ENCODE measurements around the gene MIEF1.

The MIEF1 gene

DNA sequence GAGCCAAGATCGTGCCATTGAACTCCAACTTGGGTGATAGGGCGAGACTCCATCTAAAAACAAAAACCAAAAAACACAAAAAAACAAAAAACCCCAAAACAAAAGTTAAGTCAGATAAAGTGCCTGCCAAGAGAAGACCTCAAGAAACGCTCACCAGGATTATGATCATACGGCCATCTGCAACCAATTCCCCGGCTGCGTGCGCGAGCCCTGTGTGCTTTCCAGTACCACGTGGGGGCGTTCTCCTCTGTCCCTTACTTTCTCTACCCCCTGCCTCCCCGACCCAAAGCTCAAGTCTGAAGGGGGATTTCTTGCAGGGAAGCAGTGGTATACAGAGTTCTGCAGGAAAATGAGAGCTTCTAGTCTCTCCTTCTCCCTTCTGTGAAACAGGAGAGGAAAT is 41.0 kb downstream of the MIEF1 start (continued):
- TF ChIP-seq, protein P1, sequence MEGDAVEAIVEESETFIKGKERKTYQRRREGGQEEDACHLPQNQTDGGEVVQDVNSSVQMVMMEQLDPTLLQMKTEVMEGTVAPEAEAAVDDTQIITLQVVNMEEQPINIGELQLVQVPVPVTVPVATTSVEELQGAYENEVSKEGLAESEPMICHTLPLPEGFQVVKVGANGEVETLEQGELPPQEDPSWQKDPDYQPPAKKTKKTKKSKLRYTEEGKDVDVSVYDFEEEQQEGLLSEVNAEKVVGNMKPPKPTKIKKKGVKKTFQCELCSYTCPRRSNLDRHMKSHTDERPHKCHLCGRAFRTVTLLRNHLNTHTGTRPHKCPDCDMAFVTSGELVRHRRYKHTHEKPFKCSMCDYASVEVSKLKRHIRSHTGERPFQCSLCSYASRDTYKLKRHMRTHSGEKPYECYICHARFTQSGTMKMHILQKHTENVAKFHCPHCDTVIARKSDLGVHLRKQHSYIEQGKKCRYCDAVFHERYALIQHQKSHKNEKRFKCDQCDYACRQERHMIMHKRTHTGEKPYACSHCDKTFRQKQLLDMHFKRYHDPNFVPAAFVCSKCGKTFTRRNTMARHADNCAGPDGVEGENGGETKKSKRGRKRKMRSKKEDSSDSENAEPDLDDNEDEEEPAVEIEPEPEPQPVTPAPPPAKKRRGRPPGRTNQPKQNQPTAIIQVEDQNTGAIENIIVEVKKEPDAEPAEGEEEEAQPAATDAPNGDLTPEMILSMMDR (tag by site-specific recombination; IDR thresholded peaks at IDR 0.05) = 0 out of 2 replicates have a peak, but pooled peaks have one; percentile 13
- TF ChIP-seq, protein P2, sequence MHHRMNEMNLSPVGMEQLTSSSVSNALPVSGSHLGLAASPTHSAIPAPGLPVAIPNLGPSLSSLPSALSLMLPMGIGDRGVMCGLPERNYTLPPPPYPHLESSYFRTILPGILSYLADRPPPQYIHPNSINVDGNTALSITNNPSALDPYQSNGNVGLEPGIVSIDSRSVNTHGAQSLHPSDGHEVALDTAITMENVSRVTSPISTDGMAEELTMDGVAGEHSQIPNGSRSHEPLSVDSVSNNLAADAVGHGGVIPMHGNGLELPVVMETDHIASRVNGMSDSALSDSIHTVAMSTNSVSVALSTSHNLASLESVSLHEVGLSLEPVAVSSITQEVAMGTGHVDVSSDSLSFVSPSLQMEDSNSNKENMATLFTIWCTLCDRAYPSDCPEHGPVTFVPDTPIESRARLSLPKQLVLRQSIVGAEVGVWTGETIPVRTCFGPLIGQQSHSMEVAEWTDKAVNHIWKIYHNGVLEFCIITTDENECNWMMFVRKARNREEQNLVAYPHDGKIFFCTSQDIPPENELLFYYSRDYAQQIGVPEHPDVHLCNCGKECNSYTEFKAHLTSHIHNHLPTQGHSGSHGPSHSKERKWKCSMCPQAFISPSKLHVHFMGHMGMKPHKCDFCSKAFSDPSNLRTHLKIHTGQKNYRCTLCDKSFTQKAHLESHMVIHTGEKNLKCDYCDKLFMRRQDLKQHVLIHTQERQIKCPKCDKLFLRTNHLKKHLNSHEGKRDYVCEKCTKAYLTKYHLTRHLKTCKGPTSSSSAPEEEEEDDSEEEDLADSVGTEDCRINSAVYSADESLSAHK (tag by site-specific recombination; IDR thresholded peaks at IDR 0.05) = peak; percentile 70
- TF ChIP-seq ZNF404 (tag by site-specific recombination; IDR thresholded peaks at IDR 0.05) (no peak), ZSCAN30 (tag by site-specific recombination; IDR thresholded peaks at IDR 0.05) (no peak), KLF1 (tag by site-specific recombination; IDR thresholded peaks at IDR 0.05) (no peak), GLIS1 (tag by site-specific recombination; IDR thresholded peaks at IDR 0.05) (0 out of 2 replicates have a peak, but pooled peaks have one; percentile 22), ZNF175 (tag by site-specific recombination; IDR thresholded peaks at IDR 0.05) (no peak), ZNF658 (tag by site-specific recombination; IDR thresholded peaks at IDR 0.05) (no peak), OSR2 (tag by site-specific recombination; IDR thresholded peaks at IDR 0.05) (no peak), ZNF433 (tag by site-specific recombination; IDR thresholded peaks at IDR 0.05; ENCODE audit: low read depth) (no peak)
- TF ChIP-seq, protein P3, sequence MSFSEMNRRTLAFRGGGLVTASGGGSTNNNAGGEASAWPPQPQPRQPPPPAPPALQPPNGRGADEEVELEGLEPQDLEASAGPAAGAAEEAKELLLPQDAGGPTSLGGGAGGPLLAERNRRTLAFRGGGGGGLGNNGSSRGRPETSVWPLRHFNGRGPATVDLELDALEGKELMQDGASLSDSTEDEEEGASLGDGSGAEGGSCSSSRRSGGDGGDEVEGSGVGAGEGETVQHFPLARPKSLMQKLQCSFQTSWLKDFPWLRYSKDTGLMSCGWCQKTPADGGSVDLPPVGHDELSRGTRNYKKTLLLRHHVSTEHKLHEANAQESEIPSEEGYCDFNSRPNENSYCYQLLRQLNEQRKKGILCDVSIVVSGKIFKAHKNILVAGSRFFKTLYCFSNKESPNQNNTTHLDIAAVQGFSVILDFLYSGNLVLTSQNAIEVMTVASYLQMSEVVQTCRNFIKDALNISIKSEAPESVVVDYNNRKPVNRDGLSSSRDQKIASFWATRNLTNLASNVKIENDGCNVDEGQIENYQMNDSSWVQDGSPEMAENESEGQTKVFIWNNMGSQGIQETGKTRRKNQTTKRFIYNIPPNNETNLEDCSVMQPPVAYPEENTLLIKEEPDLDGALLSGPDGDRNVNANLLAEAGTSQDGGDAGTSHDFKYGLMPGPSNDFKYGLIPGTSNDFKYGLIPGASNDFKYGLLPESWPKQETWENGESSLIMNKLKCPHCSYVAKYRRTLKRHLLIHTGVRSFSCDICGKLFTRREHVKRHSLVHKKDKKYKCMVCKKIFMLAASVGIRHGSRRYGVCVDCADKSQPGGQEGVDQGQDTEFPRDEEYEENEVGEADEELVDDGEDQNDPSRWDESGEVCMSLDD (tag by site-specific recombination; IDR thresholded peaks at IDR 0.05) = no peak
- TF ChIP-seq, protein P4, sequence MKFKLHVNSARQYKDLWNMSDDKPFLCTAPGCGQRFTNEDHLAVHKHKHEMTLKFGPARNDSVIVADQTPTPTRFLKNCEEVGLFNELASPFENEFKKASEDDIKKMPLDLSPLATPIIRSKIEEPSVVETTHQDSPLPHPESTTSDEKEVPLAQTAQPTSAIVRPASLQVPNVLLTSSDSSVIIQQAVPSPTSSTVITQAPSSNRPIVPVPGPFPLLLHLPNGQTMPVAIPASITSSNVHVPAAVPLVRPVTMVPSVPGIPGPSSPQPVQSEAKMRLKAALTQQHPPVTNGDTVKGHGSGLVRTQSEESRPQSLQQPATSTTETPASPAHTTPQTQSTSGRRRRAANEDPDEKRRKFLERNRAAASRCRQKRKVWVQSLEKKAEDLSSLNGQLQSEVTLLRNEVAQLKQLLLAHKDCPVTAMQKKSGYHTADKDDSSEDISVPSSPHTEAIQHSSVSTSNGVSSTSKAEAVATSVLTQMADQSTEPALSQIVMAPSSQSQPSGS (tag by site-specific recombination; IDR thresholded peaks at IDR 0.05; ENCODE audit: low read depth) = no peak

DNA sequence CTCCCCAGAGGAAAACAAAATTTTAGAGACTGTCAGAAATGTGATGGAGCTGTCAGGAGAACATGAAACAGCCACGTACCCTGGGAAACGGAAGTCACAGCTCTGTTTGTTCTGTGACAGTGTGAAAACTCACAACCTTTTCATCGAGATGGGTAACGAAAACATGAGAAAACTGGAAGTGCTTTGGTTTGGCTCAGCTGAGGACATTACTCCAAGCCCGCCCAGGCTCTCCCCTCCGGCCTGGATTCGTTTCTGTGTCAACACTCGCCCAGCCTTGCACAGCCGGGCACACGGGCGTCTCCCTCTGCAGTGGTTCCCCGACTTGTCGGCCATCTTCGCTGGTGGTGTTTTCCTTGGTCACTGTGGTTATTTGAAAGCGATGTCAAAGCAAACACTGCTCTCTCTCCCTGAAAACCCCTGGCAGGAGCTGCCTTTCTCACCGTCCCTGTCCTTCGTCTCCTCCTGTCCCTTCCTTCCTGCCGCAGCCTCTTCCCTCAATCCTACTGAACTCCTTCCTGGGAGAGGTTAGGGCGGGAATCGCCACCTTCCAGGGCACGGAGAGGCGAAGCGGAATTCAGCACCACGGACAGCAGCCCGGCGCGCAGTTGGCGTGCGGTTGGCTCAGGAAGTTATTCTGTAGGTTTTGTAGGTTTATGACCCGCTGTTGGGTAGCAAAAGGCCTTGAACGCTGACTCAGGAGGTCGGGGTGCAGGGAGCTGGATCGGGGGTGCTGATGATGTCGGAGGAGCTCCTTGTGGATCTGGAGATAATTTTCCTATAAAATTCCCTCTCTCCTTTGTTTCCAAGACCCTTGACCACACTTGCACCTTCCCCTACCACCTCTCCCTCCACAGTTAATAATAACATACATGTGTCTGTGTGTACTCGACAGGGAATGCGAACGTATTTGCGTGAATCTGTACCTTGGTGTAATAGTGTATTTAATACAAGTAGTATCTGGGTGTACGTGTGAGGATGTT is 43.6 kb downstream of the MIEF1 start:
- H3K27ac ChIP-seq (ENCODE audit: extremely low read depth, low read depth, low read length) = no peak overlapping the region
- H3K9me3 ChIP-seq (ENCODE audit: control insufficient read depth, insufficient read depth, low read depth, low read length) = no peaks in the 10 kb centered on the region
- H3K4me3 ChIP-seq (ENCODE audit: low read depth, low read length) = no peak overlapping the region
- H3K4me1 ChIP-seq (ENCODE audit: control insufficient read depth, insufficient read depth, low read length) = no peaks in the 10 kb centered on the region
- no peaks in the 10 kb centered on the region for H3K36me3 ChIP-seq (ENCODE audit: control insufficient read depth in 2 of 2, insufficient read depth in 1 of 2, low read length in 2 of 2)
- ChIA-PET POLR2A (no interaction called here), CTCF (interaction anchor here (0.7 to 5.2 kb wide), 4 partner anchors 11 to 489 kb away, joined by 3 to 29 read pairs (median 4); no protein-coding TSS in a partner anchor)
- TF ChIP-seq ZNF155 (tag by site-specific recombination; IDR thresholded peaks at IDR 0.05) (no peak), ZBTB48 (tag by site-specific recombination; IDR thresholded peaks at IDR 0.05) (no peak), ZNF366 (tag by site-specific recombination; conservative IDR thresholded peaks at IDR 0.05) (peak; percentile 49; the same call in 1 of the 2 replicates), ZNF302 (tag by site-specific recombination; IDR thresholded peaks at IDR 0.05; ENCODE audit: low read depth) (no peak), ZNF837 (tag by site-specific recombination; IDR thresholded peaks at IDR 0.05) (no peak), SP7 (tag by site-specific recombination; IDR thresholded peaks at IDR 0.05) (0 out of 2 replicates have a peak, but pooled peaks have one; percentile 24), MYNN (tag by site-specific recombination; IDR thresholded peaks at IDR 0.05; ENCODE audit: borderline replicate concordance) (no peak), ZNF558 (tag by site-specific recombination; IDR thresholded peaks at IDR 0.05) (no peak)
- TF ChIP-seq, protein P5, sequence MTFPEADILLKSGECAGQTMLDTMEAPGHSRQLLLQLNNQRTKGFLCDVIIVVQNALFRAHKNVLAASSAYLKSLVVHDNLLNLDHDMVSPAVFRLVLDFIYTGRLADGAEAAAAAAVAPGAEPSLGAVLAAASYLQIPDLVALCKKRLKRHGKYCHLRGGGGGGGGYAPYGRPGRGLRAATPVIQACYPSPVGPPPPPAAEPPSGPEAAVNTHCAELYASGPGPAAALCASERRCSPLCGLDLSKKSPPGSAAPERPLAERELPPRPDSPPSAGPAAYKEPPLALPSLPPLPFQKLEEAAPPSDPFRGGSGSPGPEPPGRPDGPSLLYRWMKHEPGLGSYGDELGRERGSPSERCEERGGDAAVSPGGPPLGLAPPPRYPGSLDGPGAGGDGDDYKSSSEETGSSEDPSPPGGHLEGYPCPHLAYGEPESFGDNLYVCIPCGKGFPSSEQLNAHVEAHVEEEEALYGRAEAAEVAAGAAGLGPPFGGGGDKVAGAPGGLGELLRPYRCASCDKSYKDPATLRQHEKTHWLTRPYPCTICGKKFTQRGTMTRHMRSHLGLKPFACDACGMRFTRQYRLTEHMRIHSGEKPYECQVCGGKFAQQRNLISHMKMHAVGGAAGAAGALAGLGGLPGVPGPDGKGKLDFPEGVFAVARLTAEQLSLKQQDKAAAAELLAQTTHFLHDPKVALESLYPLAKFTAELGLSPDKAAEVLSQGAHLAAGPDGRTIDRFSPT (tag by site-specific recombination; IDR thresholded peaks at IDR 0.05) = no peak

All from HEK293 (cell line).